ENCODE results near the gene FOXA2. TPM values are rescaled to one million over a fixed set of nuclear protein-coding genes. Genes with fewer than 3 reads are reported as not detected.
"Not testable (repeated sequence)": the region's sequence is repeated elsewhere in the genome, so short reads cannot be mapped to it uniquely, and the experiment has no call there.

FOXA2 gene
- total and polyA plus RNA-seq, 2 donors (not counting 3 experiments of a cell fraction or from before 2014, with no cell fraction given) = not detected

DNA sequence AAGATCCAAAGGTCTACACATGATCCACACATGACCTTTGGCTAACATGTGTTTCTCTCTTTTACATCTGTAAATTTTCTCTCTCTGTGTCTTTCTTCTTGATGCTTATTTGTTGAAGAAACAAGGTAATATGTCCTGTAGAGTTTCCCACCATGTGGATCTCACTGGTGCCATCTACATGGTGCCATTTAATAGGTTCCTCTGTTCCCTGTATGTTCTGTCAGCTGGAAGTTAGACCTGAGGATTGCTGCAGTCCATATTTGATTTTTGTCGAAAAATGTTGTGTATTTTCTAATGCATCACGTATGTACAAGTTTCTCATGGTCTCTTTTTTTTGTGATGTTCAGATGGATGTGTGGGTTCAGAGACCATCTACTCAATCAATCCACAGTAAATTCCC is 30.0 kb downstream of the FOXA2 start:
- no peak for FAIRE-seq
- no TSS peak for BruUV-seq (replicated peaks)
- H3K9ac ChIP-seq (replicated peaks; ENCODE audit: extremely low read depth, insufficient read depth, low read length) = no peak overlapping the region
- H3K27me3 ChIP-seq (ENCODE audit: control insufficient read depth in 2 of 2, insufficient read depth in 2 of 2, low read length in 2 of 2) = peaks cover 14 to 15% of the 10 kb centered on the region in 2 experiments
- CTCF ChIA-PET = no interaction called here
- H3K4me1 ChIP-seq (ENCODE audit: control insufficient read depth, extremely low read depth, insufficient read depth, low read length) = no peaks in the 10 kb centered on the region
- no peak for DNase-seq (ENCODE audit: low read depth, low spot score)
- H3K4me2 ChIP-seq (ENCODE audit: insufficient read depth, low read length) = no peak overlapping the region
- no peaks in the 10 kb centered on the region for H3K79me2 ChIP-seq (ENCODE audit: control insufficient read depth, insufficient read depth, low read length)
- intact Hi-C loops (cut with micrococcal nuclease) (no loop called here), dilution Hi-C loops (cut with MboI; ENCODE audit: extremely low pct_ligation_motif_present, low sequenced_read_pairs) (no loop called here)
- no peaks in the 10 kb centered on the region for H3K36me3 ChIP-seq (ENCODE audit: control insufficient read depth in 2 of 2, extremely low read depth in 1 of 2, insufficient read depth in 2 of 2, low read length in 2 of 2)
- H3K27ac ChIP-seq (ENCODE audit: insufficient read depth, low read depth, low read length) = no peak overlapping the region
- H3K9me1 ChIP-seq (replicated peaks; ENCODE audit: control insufficient read depth, extremely low read depth, insufficient read depth, low read length) = no peaks in the 10 kb centered on the region
- TF ChIP-seq POLR2AphosphoS5 (IDR thresholded peaks at IDR 0.05; ENCODE audit: insufficient read depth, low read depth, low read length) (no peak), EZH2 (IDR thresholded peaks at IDR 0.05; ENCODE audit: borderline replicate concordance, low read depth, low read length, severe bottlenecking) (no peak), JUN (IDR thresholded peaks at IDR 0.05; ENCODE audit: borderline replicate concordance, insufficient read depth, insufficient read length, low read depth) (no peak), FOS (IDR thresholded peaks at IDR 0.05; ENCODE audit: borderline replicate concordance, insufficient read depth, low read length) (no peak), GATA2 (IDR thresholded peaks at IDR 0.05; ENCODE audit: insufficient read depth, insufficient read length, low read depth, low read length) (no peak), MYC (IDR thresholded peaks at IDR 0.05; ENCODE audit: low read depth, low read length) (no peak), POLR2A (IDR thresholded peaks at IDR 0.05; ENCODE audit: low read depth, low read length) (no peak)
- TF ChIP-seq, protein P1, sequence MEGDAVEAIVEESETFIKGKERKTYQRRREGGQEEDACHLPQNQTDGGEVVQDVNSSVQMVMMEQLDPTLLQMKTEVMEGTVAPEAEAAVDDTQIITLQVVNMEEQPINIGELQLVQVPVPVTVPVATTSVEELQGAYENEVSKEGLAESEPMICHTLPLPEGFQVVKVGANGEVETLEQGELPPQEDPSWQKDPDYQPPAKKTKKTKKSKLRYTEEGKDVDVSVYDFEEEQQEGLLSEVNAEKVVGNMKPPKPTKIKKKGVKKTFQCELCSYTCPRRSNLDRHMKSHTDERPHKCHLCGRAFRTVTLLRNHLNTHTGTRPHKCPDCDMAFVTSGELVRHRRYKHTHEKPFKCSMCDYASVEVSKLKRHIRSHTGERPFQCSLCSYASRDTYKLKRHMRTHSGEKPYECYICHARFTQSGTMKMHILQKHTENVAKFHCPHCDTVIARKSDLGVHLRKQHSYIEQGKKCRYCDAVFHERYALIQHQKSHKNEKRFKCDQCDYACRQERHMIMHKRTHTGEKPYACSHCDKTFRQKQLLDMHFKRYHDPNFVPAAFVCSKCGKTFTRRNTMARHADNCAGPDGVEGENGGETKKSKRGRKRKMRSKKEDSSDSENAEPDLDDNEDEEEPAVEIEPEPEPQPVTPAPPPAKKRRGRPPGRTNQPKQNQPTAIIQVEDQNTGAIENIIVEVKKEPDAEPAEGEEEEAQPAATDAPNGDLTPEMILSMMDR (IDR thresholded peaks at IDR 0.05; ENCODE audit: extremely low read depth in 1 of 2, insufficient read depth in 1 of 2, low read depth in 1 of 2, low read length in 2 of 2) = no peak
- TF ChIP-seq, protein P2, sequence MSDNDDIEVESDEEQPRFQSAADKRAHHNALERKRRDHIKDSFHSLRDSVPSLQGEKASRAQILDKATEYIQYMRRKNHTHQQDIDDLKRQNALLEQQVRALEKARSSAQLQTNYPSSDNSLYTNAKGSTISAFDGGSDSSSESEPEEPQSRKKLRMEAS (IDR thresholded peaks at IDR 0.05; ENCODE audit: insufficient read depth, insufficient read length) = no peak
- POLR2A ChIA-PET = no interaction called here
- no peak overlapping the region for H2AFZ ChIP-seq (ENCODE audit: low read depth, low read length)
- no peaks in the 10 kb centered on the region for H4K20me1 ChIP-seq (replicated peaks; ENCODE audit: control insufficient read depth, extremely low read depth, insufficient read depth, low read length)
- H3K4me3 ChIP-seq (replicated peaks in 1 of 3; ENCODE audit: insufficient read depth in 1 of 3, low read depth in 1 of 3, low read length in 3 of 3) = no peak overlapping the region
- no peaks in the 10 kb centered on the region for H3K9me3 ChIP-seq (replicated peaks; ENCODE audit: control insufficient read depth, insufficient read depth, low read length)

DNA sequence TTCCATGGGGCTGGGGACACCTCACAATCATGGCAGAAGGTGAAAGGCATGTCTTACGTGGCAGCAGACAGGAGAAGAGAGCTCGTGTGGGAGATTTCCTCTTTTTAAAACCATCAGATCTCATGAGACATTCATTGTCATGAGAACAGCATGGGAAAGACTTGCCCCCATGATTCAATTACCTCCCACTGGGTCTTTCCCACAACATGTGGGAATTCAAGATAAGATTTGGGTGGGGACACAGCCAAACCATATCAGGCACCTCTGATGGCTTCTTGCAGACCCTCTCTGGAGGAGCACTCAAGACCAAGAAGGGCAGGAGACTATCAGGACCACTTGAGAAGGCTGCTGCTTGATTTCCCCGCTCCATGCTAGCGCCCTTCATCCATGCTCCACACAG is 33.9 kb downstream of the FOXA2 start:
- H3K4me3 ChIP-seq (replicated peaks in 1 of 3; ENCODE audit: insufficient read depth in 1 of 3, low read depth in 1 of 3, low read length in 3 of 3); H3K4me2 ChIP-seq (ENCODE audit: insufficient read depth, low read length); H3K9me3 ChIP-seq (replicated peaks; ENCODE audit: control insufficient read depth, insufficient read depth, low read length); H2AFZ ChIP-seq (ENCODE audit: low read depth, low read length); H3K27ac ChIP-seq (ENCODE audit: insufficient read depth, low read depth, low read length); FAIRE-seq; BruUV-seq (replicated peaks); H3K27me3 ChIP-seq (ENCODE audit: control insufficient read depth in 2 of 2, insufficient read depth in 2 of 2, low read length in 2 of 2); CTCF ChIA-PET; POLR2A ChIA-PET; H4K20me1 ChIP-seq (replicated peaks; ENCODE audit: control insufficient read depth, extremely low read depth, insufficient read depth, low read length); dilution Hi-C loops (cut with MboI; ENCODE audit: extremely low pct_ligation_motif_present, low sequenced_read_pairs); H3K9me1 ChIP-seq (replicated peaks; ENCODE audit: control insufficient read depth, extremely low read depth, insufficient read depth, low read length); H3K9ac ChIP-seq (replicated peaks; ENCODE audit: extremely low read depth, insufficient read depth, low read length); H3K79me2 ChIP-seq (ENCODE audit: control insufficient read depth, insufficient read depth, low read length); intact Hi-C loops (cut with micrococcal nuclease); H3K4me1 ChIP-seq (ENCODE audit: control insufficient read depth, extremely low read depth, insufficient read depth, low read length); DNase-seq (ENCODE audit: low read depth, low spot score); H3K36me3 ChIP-seq (ENCODE audit: control insufficient read depth in 2 of 2, extremely low read depth in 1 of 2, insufficient read depth in 2 of 2, low read length in 2 of 2): not testable (repeated sequence)
